ENCODE results near the gene OBSL1. TPM values are rescaled to one million over a fixed set of nuclear protein-coding genes. Genes with fewer than 3 reads are reported as not detected.

Gene OBSL1
- total RNA-seq, 1 experiment from 2014 or later: not detected

DNA sequence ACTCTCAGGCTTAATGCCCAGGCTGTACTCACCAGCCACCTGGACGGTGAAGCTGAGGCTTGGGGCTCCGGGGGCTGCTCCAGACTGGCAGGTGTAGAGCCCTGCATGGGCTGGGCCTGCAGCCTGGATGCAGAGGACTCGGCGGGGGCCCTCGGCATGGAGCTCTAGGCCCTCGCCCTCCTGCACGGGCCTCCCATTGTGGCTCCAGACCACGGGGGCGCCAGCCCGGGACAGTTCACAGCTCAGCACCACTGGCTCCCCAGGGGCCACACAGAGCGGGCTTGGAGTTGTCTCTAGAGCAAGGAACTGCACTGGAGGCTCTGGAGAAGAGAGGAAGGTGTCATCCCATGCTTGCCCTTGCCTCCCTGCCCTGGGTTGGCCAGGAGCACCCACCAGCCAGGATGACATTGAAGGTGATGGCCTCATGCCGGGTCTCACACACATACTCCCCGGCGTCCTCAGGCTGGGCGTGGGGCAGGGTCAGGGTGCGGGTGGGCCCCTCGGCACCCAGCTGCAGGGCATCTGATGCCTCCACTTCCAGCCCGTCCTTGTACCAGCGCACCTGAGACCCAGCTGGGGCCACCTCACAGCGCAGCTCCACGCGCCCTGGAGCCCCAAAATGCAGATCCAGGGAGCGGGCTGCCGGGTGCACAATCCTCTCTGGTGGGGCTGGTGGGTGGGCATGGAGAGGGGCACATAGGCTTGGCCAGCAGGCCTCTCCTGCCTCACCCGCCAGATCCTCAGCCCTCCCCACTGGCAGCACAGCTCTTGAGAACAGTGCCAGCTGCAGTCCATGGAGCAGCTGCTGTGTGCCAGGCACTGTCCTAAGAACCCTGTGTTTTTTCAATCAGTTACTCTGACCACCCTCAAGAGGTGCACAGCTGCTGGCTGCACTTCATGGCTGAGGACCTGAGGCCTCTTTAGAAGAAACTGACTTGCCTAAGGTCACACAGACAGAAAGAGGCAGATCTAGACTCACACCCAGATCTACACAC is 13.3 kb downstream of the OBSL1 start:
- Histone ChIP-seq H2AFZ (ENCODE audit: low read length) (no peak overlapping the region), H3K27me3 (ENCODE audit: low read length) (no peaks in the 10 kb centered on the region), H3K4me3 (ENCODE audit: low read length) (no peak overlapping the region), H3K36me3 (ENCODE audit: insufficient read depth, low read length) (no peaks in the 10 kb centered on the region), H3K9me3 (ENCODE audit: low read length) (no peaks in the 10 kb centered on the region), H3K9ac (ENCODE audit: low read length) (no peak overlapping the region), H4K20me1 (ENCODE audit: insufficient read depth, low read depth, low read length) (no peaks in the 10 kb centered on the region), H3K4me2 (ENCODE audit: low read depth, low read length, poor library complexity, severe bottlenecking) (no peak overlapping the region), H3K27ac (ENCODE audit: low read length) (no peak overlapping the region), H3K9me2 (replicated peaks; ENCODE audit: insufficient read depth, low read length) (no peaks in the 10 kb centered on the region), H3K79me2 (ENCODE audit: low read length) (no peaks in the 10 kb centered on the region), H3K4me1 (ENCODE audit: low read length) (no peaks in the 10 kb centered on the region)
- no peak for DNase-seq

DNA sequence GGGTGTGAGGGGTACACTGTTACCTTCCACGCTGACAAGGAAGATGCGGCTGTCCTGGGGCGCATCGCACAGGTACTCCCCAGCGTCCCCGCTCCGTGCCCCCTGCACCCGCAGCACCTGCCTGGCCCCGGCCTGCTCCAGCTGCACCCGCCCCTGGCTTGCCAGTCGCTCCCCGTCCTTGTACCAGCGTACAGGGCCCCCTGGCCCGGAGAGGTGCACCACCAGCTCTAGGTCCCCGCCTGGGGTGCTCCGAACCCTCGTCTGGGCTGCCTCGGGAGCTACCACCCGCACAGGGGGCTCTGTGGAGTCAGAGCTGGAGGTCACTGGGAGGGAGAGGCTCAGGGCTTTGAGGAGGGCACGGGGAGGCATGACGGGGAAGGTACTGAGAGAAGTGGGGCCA is 14.0 kb downstream of the OBSL1 start:
- H3K9me2 ChIP-seq (replicated peaks; ENCODE audit: insufficient read depth, low read length): no peaks in the 10 kb centered on the region
- no peaks in the 10 kb centered on the region for H3K27me3 ChIP-seq (ENCODE audit: low read length)
- no peaks in the 10 kb centered on the region for H3K4me1 ChIP-seq (ENCODE audit: low read length)
- no peak overlapping the region for H3K4me2 ChIP-seq (ENCODE audit: low read depth, low read length, poor library complexity, severe bottlenecking)
- H3K4me3 ChIP-seq (ENCODE audit: low read length): no peak overlapping the region
- no peak overlapping the region for H2AFZ ChIP-seq (ENCODE audit: low read length)
- no peaks in the 10 kb centered on the region for H3K79me2 ChIP-seq (ENCODE audit: low read length)
- no peak overlapping the region for H3K27ac ChIP-seq (ENCODE audit: low read length)
- no peaks in the 10 kb centered on the region for H3K36me3 ChIP-seq (ENCODE audit: insufficient read depth, low read length)
- H4K20me1 ChIP-seq (ENCODE audit: insufficient read depth, low read depth, low read length): no peaks in the 10 kb centered on the region
- H3K9ac ChIP-seq (ENCODE audit: low read length): no peak overlapping the region
- no peak for DNase-seq
- H3K9me3 ChIP-seq (ENCODE audit: low read length): no peaks in the 10 kb centered on the region

DNA sequence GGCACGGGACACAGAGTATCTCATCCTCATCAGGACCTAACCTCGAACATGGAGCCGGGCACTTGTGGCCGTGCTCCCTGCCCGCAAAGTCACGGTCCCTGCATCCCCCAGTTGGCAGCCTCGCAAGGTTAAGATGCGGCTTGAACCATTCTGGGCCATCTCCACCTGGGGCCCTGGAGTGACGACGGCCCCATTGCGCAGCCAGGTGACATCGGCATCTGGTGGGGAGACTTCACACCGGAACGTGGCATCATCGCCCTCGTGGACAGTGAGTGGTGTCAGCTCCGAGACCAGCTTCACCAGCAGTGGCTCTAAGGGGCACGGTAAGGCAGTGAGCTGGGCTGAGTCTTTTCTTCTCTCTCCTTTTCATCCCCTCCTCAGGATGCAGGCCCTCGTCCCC is 14.9 kb downstream of the OBSL1 start:
- Histone ChIP-seq H4K20me1 (ENCODE audit: insufficient read depth, low read depth, low read length) (no peaks in the 10 kb centered on the region), H3K27ac (ENCODE audit: low read length) (no peak overlapping the region), H3K9ac (ENCODE audit: low read length) (no peak overlapping the region), H3K4me2 (ENCODE audit: low read depth, low read length, poor library complexity, severe bottlenecking) (no peak overlapping the region), H3K27me3 (ENCODE audit: low read length) (no peaks in the 10 kb centered on the region), H2AFZ (ENCODE audit: low read length) (no peak overlapping the region), H3K4me1 (ENCODE audit: low read length) (no peaks in the 10 kb centered on the region), H3K9me3 (ENCODE audit: low read length) (no peaks in the 10 kb centered on the region), H3K9me2 (replicated peaks; ENCODE audit: insufficient read depth, low read length) (no peaks in the 10 kb centered on the region), H3K4me3 (ENCODE audit: low read length) (no peak overlapping the region), H3K36me3 (ENCODE audit: insufficient read depth, low read length) (no peaks in the 10 kb centered on the region), H3K79me2 (ENCODE audit: low read length) (no peaks in the 10 kb centered on the region)
- DNase-seq: no peak

DNA sequence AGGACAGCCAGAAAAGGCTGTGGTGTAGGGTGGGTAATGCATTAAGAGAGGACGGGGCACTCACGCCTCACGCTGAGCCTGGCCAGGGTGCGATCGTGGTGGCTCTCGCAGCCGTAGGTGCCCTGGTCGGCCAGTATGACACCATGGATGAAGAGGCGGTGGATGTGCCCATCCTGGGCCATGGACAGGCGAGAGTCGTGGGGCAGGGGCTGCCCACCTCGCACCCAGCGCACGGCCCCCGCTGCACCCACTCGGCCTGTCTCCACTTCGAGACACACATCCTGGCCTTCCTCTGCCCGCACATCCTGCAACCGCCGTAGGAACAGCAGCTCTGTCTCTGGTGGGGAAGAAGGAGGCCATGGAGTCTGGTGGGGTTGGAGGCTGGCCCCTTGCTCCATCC is 15.4 kb downstream of the OBSL1 start:
- no peak overlapping the region for H3K9ac ChIP-seq (ENCODE audit: low read length)

DNA sequence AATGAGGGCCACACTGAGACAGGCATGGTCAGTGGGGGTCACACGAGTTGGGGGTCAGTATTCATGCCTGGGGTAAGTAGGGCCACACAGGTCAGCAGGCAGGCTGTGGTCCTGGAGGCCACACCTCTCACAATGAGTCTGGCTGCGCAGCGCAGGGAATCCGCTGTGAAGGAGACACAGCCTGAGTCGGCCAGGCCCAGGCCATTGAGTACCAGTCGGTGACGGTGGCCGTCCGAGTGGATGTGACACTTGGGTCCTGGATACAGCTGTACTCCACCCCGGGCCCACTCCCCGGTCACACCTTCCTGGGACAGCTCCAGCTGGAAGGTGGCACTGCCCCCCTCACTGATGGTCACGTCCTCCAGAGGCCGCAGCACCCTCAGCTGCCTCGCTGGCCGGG is 17.0 kb downstream of the OBSL1 start:
- Histone ChIP-seq H3K9me2 (replicated peaks; ENCODE audit: insufficient read depth, low read length) (no peaks in the 10 kb centered on the region), H3K9ac (ENCODE audit: low read length) (no peak overlapping the region), H3K4me1 (ENCODE audit: low read length) (no peaks in the 10 kb centered on the region), H3K27me3 (ENCODE audit: low read length) (no peaks in the 10 kb centered on the region), H4K20me1 (ENCODE audit: insufficient read depth, low read depth, low read length) (no peaks in the 10 kb centered on the region), H3K4me3 (ENCODE audit: low read length) (no peak overlapping the region), H2AFZ (ENCODE audit: low read length) (no peak overlapping the region), H3K9me3 (ENCODE audit: low read length) (no peaks in the 10 kb centered on the region), H3K4me2 (ENCODE audit: low read depth, low read length, poor library complexity, severe bottlenecking) (no peak overlapping the region), H3K79me2 (ENCODE audit: low read length) (no peaks in the 10 kb centered on the region), H3K36me3 (ENCODE audit: insufficient read depth, low read length) (no peaks in the 10 kb centered on the region), H3K27ac (ENCODE audit: low read length) (no peak overlapping the region)
- DNase-seq: no peak

More for the DNA sequence above, 15.4 kb downstream of the OBSL1 start:
- Histone ChIP-seq H2AFZ (ENCODE audit: low read length) (no peak overlapping the region), H3K9me3 (ENCODE audit: low read length) (no peaks in the 10 kb centered on the region), H4K20me1 (ENCODE audit: insufficient read depth, low read depth, low read length) (no peaks in the 10 kb centered on the region), H3K4me1 (ENCODE audit: low read length) (no peaks in the 10 kb centered on the region), H3K79me2 (ENCODE audit: low read length) (no peaks in the 10 kb centered on the region), H3K27me3 (ENCODE audit: low read length) (no peaks in the 10 kb centered on the region), H3K36me3 (ENCODE audit: insufficient read depth, low read length) (no peaks in the 10 kb centered on the region), H3K9me2 (replicated peaks; ENCODE audit: insufficient read depth, low read length) (no peaks in the 10 kb centered on the region), H3K4me2 (ENCODE audit: low read depth, low read length, poor library complexity, severe bottlenecking) (no peak overlapping the region), H3K27ac (ENCODE audit: low read length) (no peak overlapping the region), H3K4me3 (ENCODE audit: low read length) (no peak overlapping the region)
- no peak for DNase-seq

DNA sequence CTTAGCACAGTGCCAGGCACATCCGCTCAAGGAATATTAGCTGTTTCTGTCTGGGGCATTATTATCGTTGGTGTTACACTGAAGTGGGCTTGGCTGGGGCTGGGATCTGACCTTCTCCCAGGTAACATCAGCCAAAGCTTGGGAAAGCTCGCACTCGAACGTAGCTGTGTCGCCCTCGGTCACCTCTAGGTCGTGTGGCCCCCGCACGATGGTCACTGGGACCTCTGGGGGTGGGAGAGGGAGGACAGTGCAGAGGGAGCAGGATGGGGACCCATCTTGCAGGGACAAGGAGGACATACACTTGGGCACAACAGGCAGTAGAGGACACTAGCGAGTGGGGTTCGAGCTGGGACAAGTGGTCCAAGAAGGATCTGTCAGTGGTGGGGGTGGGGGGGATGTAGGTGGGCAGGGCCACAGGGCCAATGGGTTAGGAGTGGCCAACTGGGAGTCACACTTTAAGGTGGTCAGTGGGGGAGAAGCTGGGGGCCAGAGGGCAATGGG is 17.8 kb downstream of the OBSL1 start:
- Histone ChIP-seq H3K79me2 (ENCODE audit: low read length) (no peaks in the 10 kb centered on the region), H3K9me2 (replicated peaks; ENCODE audit: insufficient read depth, low read length) (no peaks in the 10 kb centered on the region), H3K9ac (ENCODE audit: low read length) (no peak overlapping the region), H3K27ac (ENCODE audit: low read length) (no peak overlapping the region), H3K27me3 (ENCODE audit: low read length) (no peaks in the 10 kb centered on the region), H3K4me2 (ENCODE audit: low read depth, low read length, poor library complexity, severe bottlenecking) (no peak overlapping the region), H3K9me3 (ENCODE audit: low read length) (no peaks in the 10 kb centered on the region), H2AFZ (ENCODE audit: low read length) (no peak overlapping the region), H3K4me1 (ENCODE audit: low read length) (no peaks in the 10 kb centered on the region), H3K36me3 (ENCODE audit: insufficient read depth, low read length) (no peaks in the 10 kb centered on the region), H3K4me3 (ENCODE audit: low read length) (no peak overlapping the region), H4K20me1 (ENCODE audit: insufficient read depth, low read depth, low read length) (no peaks in the 10 kb centered on the region)
- no peak for DNase-seq

DNA sequence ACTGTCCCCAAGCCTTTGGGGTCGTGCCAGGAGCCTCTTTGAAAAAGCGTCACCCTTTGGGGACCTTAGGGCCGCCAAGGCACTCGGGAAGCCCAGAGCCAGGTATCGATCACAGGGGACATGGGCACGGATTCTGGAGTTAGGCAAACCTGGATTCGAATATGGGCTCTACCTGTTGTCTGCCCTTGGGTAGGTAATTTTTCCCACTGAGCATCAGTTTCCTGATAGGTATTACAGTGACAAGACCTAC is 18.2 kb downstream of the OBSL1 start:
- Histone ChIP-seq H3K4me2 (ENCODE audit: low read depth, low read length, poor library complexity, severe bottlenecking) (no peak overlapping the region), H3K4me1 (ENCODE audit: low read length) (no peaks in the 10 kb centered on the region), H3K9me3 (ENCODE audit: low read length) (no peaks in the 10 kb centered on the region), H3K79me2 (ENCODE audit: low read length) (no peaks in the 10 kb centered on the region), H4K20me1 (ENCODE audit: insufficient read depth, low read depth, low read length) (no peaks in the 10 kb centered on the region), H3K9ac (ENCODE audit: low read length) (no peak overlapping the region), H3K4me3 (ENCODE audit: low read length) (no peak overlapping the region), H3K27me3 (ENCODE audit: low read length) (no peaks in the 10 kb centered on the region), H3K9me2 (replicated peaks; ENCODE audit: insufficient read depth, low read length) (no peaks in the 10 kb centered on the region), H3K36me3 (ENCODE audit: insufficient read depth, low read length) (no peaks in the 10 kb centered on the region), H2AFZ (ENCODE audit: low read length) (no peak overlapping the region), H3K27ac (ENCODE audit: low read length) (no peak overlapping the region)
- no peak for DNase-seq

DNA sequence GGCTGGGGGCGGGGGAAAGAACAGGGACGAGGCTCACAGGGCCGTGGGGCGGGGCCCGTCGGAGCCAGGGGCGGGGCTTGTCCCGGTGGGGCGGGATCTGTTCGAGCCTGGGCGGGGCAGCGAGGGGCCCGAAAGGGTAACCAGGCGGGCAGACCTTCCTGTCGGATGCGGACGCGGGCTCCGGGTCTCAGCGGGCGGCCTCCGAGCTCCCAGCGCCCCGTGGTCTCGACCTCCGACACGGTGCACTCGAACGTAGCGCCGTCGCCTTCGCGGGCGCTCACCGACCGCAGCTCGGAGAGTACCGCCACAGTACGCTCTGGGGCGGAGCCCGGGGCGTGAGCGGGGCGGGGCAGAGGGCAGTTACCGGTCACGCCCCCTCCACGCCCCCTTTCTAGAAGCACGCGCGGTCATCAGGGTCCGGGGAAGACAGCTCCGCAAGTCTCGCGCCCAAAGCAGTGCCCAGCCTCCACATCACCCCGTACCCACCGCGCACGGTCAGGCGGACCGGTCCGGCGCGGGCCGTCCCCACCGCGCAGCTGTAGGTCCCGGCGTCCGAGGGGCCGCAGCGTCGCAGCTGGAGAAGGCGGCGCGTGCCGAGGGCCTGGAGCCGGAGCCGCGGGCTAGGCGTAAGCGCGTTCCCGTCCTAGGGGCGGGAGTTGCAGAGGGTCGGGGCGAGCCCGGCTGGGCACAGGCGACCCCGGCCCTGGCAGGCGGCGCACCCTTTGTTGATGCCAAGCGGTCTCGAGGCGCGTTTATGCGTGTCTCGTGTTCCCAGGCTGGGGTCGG is 18.8 kb downstream of the OBSL1 start:
- Histone ChIP-seq H3K9me2 (replicated peaks; ENCODE audit: insufficient read depth, low read length) (no peaks in the 10 kb centered on the region), H2AFZ (ENCODE audit: low read length) (no peak overlapping the region), H3K4me1 (ENCODE audit: low read length) (no peaks in the 10 kb centered on the region), H3K4me2 (ENCODE audit: low read depth, low read length, poor library complexity, severe bottlenecking) (no peak overlapping the region), H3K4me3 (ENCODE audit: low read length) (no peak overlapping the region), H4K20me1 (ENCODE audit: insufficient read depth, low read depth, low read length) (no peaks in the 10 kb centered on the region), H3K79me2 (ENCODE audit: low read length) (no peaks in the 10 kb centered on the region), H3K27me3 (ENCODE audit: low read length) (no peaks in the 10 kb centered on the region), H3K9me3 (ENCODE audit: low read length) (no peaks in the 10 kb centered on the region), H3K9ac (ENCODE audit: low read length) (no peak overlapping the region), H3K36me3 (ENCODE audit: insufficient read depth, low read length) (no peaks in the 10 kb centered on the region), H3K27ac (ENCODE audit: low read length) (no peak overlapping the region)
- DNase-seq: no peak

All from Karpas-422 (cell line).